Measurements from ENCODE around the gene FRMD1.

FRMD1 gene

GRCh38 chr6:168078943-168079405, at the start of gene FRMD1:
Gene FRMD1 (minus strand): TSS chr6:168079212. CDS start chr6:168079094, 118 bp downstream.
- no peak for DNase-seq (ENCODE audit: low read depth)

GRCh38 chr6:168128006-168128630, 49.1 kb upstream of the FRMD1 start:
- DNase-seq (ENCODE audit: low read depth): no peak

- no peak for DNase-seq (ENCODE audit: low read depth)
Measured at GRCh38 chr6:168127384-168127868, 48.4 kb upstream of the FRMD1 start.

GRCh38 chr6:168126566-168127383, 47.8 kb upstream of the FRMD1 start:
- DNase-seq (ENCODE audit: low read depth): no peak

GRCh38 chr6:168125429-168126001, 46.5 kb upstream of the FRMD1 start:
- no peak for DNase-seq (ENCODE audit: low read depth)

- DNase-seq (ENCODE audit: low read depth): no peak
Measured at GRCh38 chr6:168124921-168125320, 45.9 kb upstream of the FRMD1 start.

- no peak for DNase-seq (ENCODE audit: low read depth)
Measured at GRCh38 chr6:168124158-168124557, 45.1 kb upstream of the FRMD1 start.

- no peak for DNase-seq (ENCODE audit: low read depth)
Measured at GRCh38 chr6:168123165-168123911, 44.3 kb upstream of the FRMD1 start.

GRCh38 chr6:168122521-168122920, 43.5 kb upstream of the FRMD1 start:
- DNase-seq (ENCODE audit: low read depth): no peak

- no peak for DNase-seq (ENCODE audit: low read depth)
Measured at GRCh38 chr6:168122011-168122410, 43.0 kb upstream of the FRMD1 start.

GRCh38 chr6:168121303-168121665, 42.3 kb upstream of the FRMD1 start:
- DNase-seq (ENCODE audit: low read depth): no peak

- DNase-seq (ENCODE audit: low read depth): no peak
Measured at GRCh38 chr6:168120390-168121302, 41.6 kb upstream of the FRMD1 start.

GRCh38 chr6:168119539-168119938, 40.5 kb upstream of the FRMD1 start:
- DNase-seq (ENCODE audit: low read depth): no peak

- no peak for DNase-seq (ENCODE audit: low read depth)
Measured at GRCh38 chr6:168118935-168119334, 39.9 kb upstream of the FRMD1 start.

- DNase-seq (ENCODE audit: low read depth): no peak
Measured at GRCh38 chr6:168117942-168118341, 38.9 kb upstream of the FRMD1 start.

- DNase-seq (ENCODE audit: low read depth): no peak
Measured at GRCh38 chr6:168116975-168117899, 38.2 kb upstream of the FRMD1 start.

GRCh38 chr6:168116438-168116974, 37.5 kb upstream of the FRMD1 start:
- no peak for DNase-seq (ENCODE audit: low read depth)

- no peak for DNase-seq (ENCODE audit: low read depth)
Measured at GRCh38 chr6:168115748-168116437, 36.9 kb upstream of the FRMD1 start.

GRCh38 chr6:168113226-168113625, 34.2 kb upstream of the FRMD1 start:
- no peak for DNase-seq (ENCODE audit: low read depth)
